GM23338 (cell line): Measurements from ENCODE around the gene TMTC2. TPM values are rescaled to one million over a fixed set of nuclear protein-coding genes. Genes with fewer than 3 reads are reported as not detected.

ENCODE experiments used
- ATAC-seq: fragments of 200-7000 bp; cut with Tn5 transposase; 3 replicates; pipeline ENCODE4 v1.9.1; 2020
- DNase-seq: peaks from one replicate; pipeline ENCODE4 v3.0.0-alpha.2; 2015; ENCODE audit warnings: low spot score
- H2AFZ ChIP-seq: fragments of 200-600 bp; sonication (generic); 2 replicates; pipeline ENCODE4 v1.8.0; 2016; ENCODE audit warnings: antibody characterized with exemption, mild to moderate bottlenecking, moderate library complexity
- H3F3A ChIP-seq: fragments of 200-600 bp; sonication (generic); replicated peaks from 2 replicates; pipeline ENCODE4 v1.8.0; 2017; ENCODE audit warnings: antibody characterized with exemption, mixed run types, low read depth
- H3K27ac ChIP-seq: fragments of 200-600 bp; sonication (generic); 2 replicates; pipeline ENCODE4 v1.6.1; 2016; ENCODE audit warnings: low read depth
- H3K27me3 ChIP-seq: fragments of 200-600 bp; sonication (generic); 2 replicates; pipeline ENCODE4 v1.8.0; 2016; ENCODE audit warnings: mild to moderate bottlenecking, mixed run types, moderate library complexity; ENCODE audit not compliant: insufficient read depth
- H3K36me3 ChIP-seq: fragments of 200-600 bp; sonication (generic); 2 replicates; pipeline ENCODE4 v1.8.0; 2016; ENCODE audit warnings: mild to moderate bottlenecking; ENCODE audit not compliant: insufficient read depth
- H3K4me1 ChIP-seq: fragments of 200-600 bp; sonication (generic); 2 replicates; pipeline ENCODE4 v1.8.0; 2016; ENCODE audit warnings: mild to moderate bottlenecking, moderate library complexity; ENCODE audit not compliant: insufficient read depth
- H3K4me2 ChIP-seq: fragments of 200-600 bp; sonication (generic); 2 replicates; pipeline ENCODE4 v1.7.1; 2017; ENCODE audit warnings: mixed run types
- H3K4me3 ChIP-seq: fragments of 200-600 bp; sonication (generic); 2 replicates; pipeline ENCODE4 v1.6.1; 2016; ENCODE audit warnings: mixed run types
- H3K79me2 ChIP-seq: fragments of 200-600 bp; sonication (generic); replicated peaks from 2 replicates; pipeline ENCODE4 v1.8.0; 2017; ENCODE audit warnings: mild to moderate bottlenecking; ENCODE audit not compliant: insufficient read depth
- H3K9me2 ChIP-seq: fragments of 200-600 bp; sonication (generic); 2 replicates; pipeline ENCODE4 v1.8.0; 2017; ENCODE audit not compliant: insufficient read depth
- H4K20me1 ChIP-seq: fragments of 200-600 bp; sonication (generic); replicated peaks from 2 replicates; pipeline ENCODE4 v1.8.0; 2017; ENCODE audit warnings: mild to moderate bottlenecking; ENCODE audit not compliant: insufficient read depth
- H3K27ac Mint-ChIP-seq: 2 replicates; pipeline ENCODE4 v1.8.0; 2020; ENCODE audit warnings: inconsistent platforms, mild to moderate bottlenecking, moderate library complexity, mixed read lengths
- H3K27me3 Mint-ChIP-seq: 3 replicates; pipeline ENCODE4 v1.8.0; 2022; ENCODE audit warnings: low read depth, mild to moderate bottlenecking, moderate library complexity, mixed read lengths, inconsistent platforms; ENCODE audit not compliant: insufficient read depth, poor library complexity
- H3K36me3 Mint-ChIP-seq: 3 replicates; pipeline ENCODE4 v1.8.0; 2021; ENCODE audit warnings: low read depth, mild to moderate bottlenecking, inconsistent platforms, moderate library complexity, mixed read lengths
- H3K4me1 Mint-ChIP-seq: 3 replicates; pipeline ENCODE4 v1.8.0; 2020; ENCODE audit warnings: mild to moderate bottlenecking, inconsistent platforms, mixed read lengths
- H3K4me3 Mint-ChIP-seq: 3 replicates; pipeline ENCODE4 v1.8.0; 2021; ENCODE audit warnings: moderate library complexity, mild to moderate bottlenecking, inconsistent platforms, mixed read lengths
- H3K9me3 Mint-ChIP-seq: 3 replicates; pipeline ENCODE4 v1.8.0; 2020; ENCODE audit warnings: moderate library complexity, mild to moderate bottlenecking, inconsistent platforms, mixed read lengths
- JUNB ChIP-seq: IDR thresholded peaks from one replicate; pipeline ENCODE4 v1.6.1; 2016; ENCODE audit warnings: antibody characterized with exemption; ENCODE audit not compliant: unreplicated experiment
- NANOG ChIP-seq: IDR thresholded peaks from 2 replicates; pipeline ENCODE4 v1.6.1; 2016; ENCODE audit warnings: antibody characterized with exemption, borderline replicate concordance
- POLR2AphosphoS5 ChIP-seq: IDR thresholded peaks from 2 replicates; pipeline ENCODE4 v1.6.1; 2016; ENCODE audit warnings: antibody characterized with exemption, low read depth
- STAT1 ChIP-seq: IDR thresholded peaks from one replicate; pipeline ENCODE4 v1.6.1; 2016; ENCODE audit warnings: antibody characterized with exemption; ENCODE audit not compliant: unreplicated experiment
- polyA plus RNA-seq: library from polyadenylated mRNA; unstranded; fragments of >200 nt; fragmentation: Nextera tagmentation; extraction: Ambion mirVana; gene quantifications from 2 replicates; pipeline ENCODE4 v1.2.1, GENCODE V29; 2016
- total RNA-seq: library from RNA; depleted of rRNA; stranded (reverse); fragments of >200 nt; shearing (Covaris generic); gene quantifications from 2 replicates; pipeline ENCODE4 v1.2.3, GENCODE V29; 2014
- TF ChIP-seq, protein P1 (sequence below), 2 experiments: fragments of 200-600 bp in 1 of 2; sonication (generic) in 1 of 2; conservative IDR thresholded peaks; 2 replicates each; pipeline versions ENCODE4 v1.5.1 to v1.6.1; 2016 to 2017; ENCODE audit warnings: antibody characterized with exemption in 2 of 2, low read depth in 2 of 2, mild to moderate bottlenecking in 2 of 2, moderate library complexity in 1 of 2
- TF ChIP-seq, protein P2 (sequence below): fragments of 250-450 bp; sonication (Bioruptor Pico); IDR thresholded peaks from 2 replicates; pipeline ENCODE4 v1.5.0; 2020; ENCODE audit warnings: mild to moderate bottlenecking, moderate library complexity
- TF ChIP-seq, protein P3 (sequence below): IDR thresholded peaks from 2 replicates; pipeline ENCODE4 v1.6.1; 2016; ENCODE audit warnings: antibody characterized with exemption

The TMTC2 gene
- total and polyA plus RNA-seq, 2 experiments from 2014 or later = 0.57 to 6.5 TPM

DNA sequence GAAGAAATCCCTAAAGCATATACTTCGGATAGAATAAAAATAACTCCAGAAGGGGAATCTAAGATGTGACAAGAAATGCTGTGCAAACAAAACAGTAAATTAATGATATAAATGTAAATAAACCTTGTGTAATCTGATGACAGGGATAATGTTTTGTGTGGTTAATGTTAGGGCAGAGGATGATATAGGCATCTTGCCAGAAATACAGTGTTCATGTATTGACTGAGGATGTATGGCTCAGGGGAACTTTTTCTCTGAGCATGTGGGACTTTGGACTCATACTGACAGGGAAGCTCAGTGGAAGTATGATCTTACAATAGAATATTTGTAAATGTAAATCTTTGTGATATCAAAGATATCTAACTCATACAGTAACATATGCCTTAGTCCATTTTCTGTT lies 420.2 kb downstream of the TMTC2 start:
- no peaks in the 10 kb centered on the region for H3K4me1 Mint-ChIP-seq
- H3K27ac ChIP-seq = no peak overlapping the region
- no peaks in the 10 kb centered on the region for H3K79me2 ChIP-seq
- H3K9me3 Mint-ChIP-seq = no peaks in the 10 kb centered on the region
- no peaks in the 10 kb centered on the region for H3K27me3 Mint-ChIP-seq
- H3K4me2 ChIP-seq = no peak overlapping the region
- no peak overlapping the region for H3K4me3 ChIP-seq
- H3K27me3 ChIP-seq = no peaks in the 10 kb centered on the region
- no peak overlapping the region for H3K4me3 Mint-ChIP-seq
- no peak overlapping the region for H2AFZ ChIP-seq
- no peaks in the 10 kb centered on the region for H4K20me1 ChIP-seq
- ATAC-seq = no peak
- H3K4me1 ChIP-seq = no peaks in the 10 kb centered on the region
- no peak overlapping the region for H3K27ac Mint-ChIP-seq
- DNase-seq = no peak
- no peaks in the 10 kb centered on the region for H3F3A ChIP-seq
- no peaks in the 10 kb centered on the region for H3K36me3 ChIP-seq
- TF ChIP-seq, protein P1, sequence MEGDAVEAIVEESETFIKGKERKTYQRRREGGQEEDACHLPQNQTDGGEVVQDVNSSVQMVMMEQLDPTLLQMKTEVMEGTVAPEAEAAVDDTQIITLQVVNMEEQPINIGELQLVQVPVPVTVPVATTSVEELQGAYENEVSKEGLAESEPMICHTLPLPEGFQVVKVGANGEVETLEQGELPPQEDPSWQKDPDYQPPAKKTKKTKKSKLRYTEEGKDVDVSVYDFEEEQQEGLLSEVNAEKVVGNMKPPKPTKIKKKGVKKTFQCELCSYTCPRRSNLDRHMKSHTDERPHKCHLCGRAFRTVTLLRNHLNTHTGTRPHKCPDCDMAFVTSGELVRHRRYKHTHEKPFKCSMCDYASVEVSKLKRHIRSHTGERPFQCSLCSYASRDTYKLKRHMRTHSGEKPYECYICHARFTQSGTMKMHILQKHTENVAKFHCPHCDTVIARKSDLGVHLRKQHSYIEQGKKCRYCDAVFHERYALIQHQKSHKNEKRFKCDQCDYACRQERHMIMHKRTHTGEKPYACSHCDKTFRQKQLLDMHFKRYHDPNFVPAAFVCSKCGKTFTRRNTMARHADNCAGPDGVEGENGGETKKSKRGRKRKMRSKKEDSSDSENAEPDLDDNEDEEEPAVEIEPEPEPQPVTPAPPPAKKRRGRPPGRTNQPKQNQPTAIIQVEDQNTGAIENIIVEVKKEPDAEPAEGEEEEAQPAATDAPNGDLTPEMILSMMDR (conservative IDR thresholded peaks at IDR 0.05; ENCODE audit: low read depth in 2 of 2) = no peak
- TF ChIP-seq, protein P2, sequence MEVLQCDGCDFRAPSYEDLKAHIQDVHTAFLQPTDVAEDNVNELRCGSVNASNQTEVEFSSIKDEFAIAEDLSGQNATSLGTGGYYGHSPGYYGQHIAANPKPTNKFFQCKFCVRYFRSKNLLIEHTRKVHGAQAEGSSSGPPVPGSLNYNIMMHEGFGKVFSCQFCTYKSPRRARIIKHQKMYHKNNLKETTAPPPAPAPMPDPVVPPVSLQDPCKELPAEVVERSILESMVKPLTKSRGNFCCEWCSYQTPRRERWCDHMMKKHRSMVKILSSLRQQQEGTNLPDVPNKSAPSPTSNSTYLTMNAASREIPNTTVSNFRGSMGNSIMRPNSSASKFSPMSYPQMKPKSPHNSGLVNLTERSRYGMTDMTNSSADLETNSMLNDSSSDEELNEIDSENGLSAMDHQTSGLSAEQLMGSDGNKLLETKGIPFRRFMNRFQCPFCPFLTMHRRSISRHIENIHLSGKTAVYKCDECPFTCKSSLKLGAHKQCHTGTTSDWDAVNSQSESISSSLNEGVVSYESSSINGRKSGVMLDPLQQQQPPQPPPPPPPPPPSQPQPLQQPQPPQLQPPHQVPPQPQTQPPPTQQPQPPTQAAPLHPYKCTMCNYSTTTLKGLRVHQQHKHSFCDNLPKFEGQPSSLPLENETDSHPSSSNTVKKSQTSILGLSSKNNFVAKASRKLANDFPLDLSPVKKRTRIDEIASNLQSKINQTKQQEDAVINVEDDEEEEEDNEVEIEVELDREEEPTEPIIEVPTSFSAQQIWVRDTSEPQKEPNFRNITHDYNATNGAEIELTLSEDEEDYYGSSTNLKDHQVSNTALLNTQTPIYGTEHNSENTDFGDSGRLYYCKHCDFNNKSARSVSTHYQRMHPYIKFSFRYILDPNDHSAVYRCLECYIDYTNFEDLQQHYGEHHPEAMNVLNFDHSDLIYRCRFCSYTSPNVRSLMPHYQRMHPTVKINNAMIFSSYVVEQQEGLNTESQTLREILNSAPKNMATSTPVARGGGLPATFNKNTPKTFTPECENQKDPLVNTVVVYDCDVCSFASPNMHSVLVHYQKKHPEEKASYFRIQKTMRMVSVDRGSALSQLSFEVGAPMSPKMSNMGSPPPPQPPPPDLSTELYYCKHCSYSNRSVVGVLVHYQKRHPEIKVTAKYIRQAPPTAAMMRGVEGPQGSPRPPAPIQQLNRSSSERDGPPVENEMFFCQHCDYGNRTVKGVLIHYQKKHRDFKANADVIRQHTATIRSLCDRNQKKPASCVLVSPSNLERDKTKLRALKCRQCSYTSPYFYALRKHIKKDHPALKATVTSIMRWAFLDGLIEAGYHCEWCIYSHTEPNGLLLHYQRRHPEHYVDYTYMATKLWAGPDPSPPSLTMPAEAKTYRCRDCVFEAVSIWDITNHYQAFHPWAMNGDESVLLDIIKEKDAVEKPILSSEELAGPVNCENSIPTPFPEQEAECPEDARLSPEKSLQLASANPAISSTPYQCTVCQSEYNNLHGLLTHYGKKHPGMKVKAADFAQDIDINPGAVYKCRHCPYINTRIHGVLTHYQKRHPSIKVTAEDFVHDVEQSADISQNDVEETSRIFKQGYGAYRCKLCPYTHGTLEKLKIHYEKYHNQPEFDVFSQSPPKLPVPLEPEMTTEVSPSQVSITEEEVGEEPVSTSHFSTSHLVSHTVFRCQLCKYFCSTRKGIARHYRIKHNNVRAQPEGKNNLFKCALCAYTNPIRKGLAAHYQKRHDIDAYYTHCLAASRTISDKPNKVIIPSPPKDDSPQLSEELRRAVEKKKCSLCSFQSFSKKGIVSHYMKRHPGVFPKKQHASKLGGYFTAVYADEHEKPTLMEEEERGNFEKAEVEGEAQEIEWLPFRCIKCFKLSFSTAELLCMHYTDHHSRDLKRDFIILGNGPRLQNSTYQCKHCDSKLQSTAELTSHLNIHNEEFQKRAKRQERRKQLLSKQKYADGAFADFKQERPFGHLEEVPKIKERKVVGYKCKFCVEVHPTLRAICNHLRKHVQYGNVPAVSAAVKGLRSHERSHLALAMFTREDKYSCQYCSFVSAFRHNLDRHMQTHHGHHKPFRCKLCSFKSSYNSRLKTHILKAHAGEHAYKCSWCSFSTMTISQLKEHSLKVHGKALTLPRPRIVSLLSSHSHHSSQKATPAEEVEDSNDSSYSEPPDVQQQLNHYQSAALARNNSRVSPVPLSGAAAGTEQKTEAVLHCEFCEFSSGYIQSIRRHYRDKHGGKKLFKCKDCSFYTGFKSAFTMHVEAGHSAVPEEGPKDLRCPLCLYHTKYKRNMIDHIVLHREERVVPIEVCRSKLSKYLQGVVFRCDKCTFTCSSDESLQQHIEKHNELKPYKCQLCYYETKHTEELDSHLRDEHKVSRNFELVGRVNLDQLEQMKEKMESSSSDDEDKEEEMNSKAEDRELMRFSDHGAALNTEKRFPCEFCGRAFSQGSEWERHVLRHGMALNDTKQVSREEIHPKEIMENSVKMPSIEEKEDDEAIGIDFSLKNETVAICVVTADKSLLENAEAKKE (CRISPR knock-in tag) = no peak
- TF ChIP-seq POLR2AphosphoS5 (no peak), JUNB (no peak), STAT1 (no peak), NANOG (no peak)
- TF ChIP-seq, protein P3, sequence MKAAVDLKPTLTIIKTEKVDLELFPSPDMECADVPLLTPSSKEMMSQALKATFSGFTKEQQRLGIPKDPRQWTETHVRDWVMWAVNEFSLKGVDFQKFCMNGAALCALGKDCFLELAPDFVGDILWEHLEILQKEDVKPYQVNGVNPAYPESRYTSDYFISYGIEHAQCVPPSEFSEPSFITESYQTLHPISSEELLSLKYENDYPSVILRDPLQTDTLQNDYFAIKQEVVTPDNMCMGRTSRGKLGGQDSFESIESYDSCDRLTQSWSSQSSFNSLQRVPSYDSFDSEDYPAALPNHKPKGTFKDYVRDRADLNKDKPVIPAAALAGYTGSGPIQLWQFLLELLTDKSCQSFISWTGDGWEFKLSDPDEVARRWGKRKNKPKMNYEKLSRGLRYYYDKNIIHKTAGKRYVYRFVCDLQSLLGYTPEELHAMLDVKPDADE = no peak
- H3K9me2 ChIP-seq = peaks cover 5% of the 10 kb centered on the region; the same call in 1 of the 2 replicates
- H3K36me3 Mint-ChIP-seq = peaks cover 6% of the 10 kb centered on the region; the same call in 1 of the 3 replicates
